ENCODE data around the gene ALDH1A2.

ALDH1A2 gene

DNA sequence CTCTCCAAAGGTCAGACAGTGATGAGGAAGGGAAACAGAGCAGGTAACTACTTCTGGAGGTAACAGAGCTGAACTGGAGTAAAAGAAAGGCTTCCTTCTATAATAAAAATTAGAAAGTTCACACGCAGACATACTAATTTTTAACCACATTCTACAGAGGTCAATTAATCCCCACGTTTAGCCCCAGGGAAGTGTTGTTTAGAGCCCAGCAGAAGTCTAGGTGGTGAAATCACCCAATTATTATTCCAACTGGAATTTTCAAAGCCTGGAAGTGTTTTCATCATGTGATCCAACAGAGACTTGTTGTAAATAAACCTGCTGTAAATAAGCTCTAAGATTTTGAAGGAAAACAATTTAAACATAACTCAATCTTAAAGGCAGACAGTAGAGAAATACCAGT is 6.8 kb downstream of the ALDH1A2 start:
- Histone ChIP-seq H3K27ac (ENCODE audit: insufficient read depth, low read length, poor library complexity, severe bottlenecking) (no peak overlapping the region), H3K4me1 (ENCODE audit: control insufficient read depth, insufficient read depth, low read length, poor library complexity, severe bottlenecking) (no peaks in the 10 kb centered on the region), H3K9me3 (ENCODE audit: control insufficient read depth, low read length) (no peaks in the 10 kb centered on the region), H3K4me3 (ENCODE audit: insufficient read depth, low read depth, low read length, poor library complexity, severe bottlenecking) (no peak overlapping the region), H3K36me3 (ENCODE audit: control insufficient read depth, insufficient read depth, low read length) (no peaks in the 10 kb centered on the region), H3K27me3 (replicated peaks; ENCODE audit: control insufficient read depth, insufficient read depth, low read length, poor library complexity, severe bottlenecking) (peaks cover 7% of the 10 kb centered on the region)
- DNase-seq = no peak

DNA sequence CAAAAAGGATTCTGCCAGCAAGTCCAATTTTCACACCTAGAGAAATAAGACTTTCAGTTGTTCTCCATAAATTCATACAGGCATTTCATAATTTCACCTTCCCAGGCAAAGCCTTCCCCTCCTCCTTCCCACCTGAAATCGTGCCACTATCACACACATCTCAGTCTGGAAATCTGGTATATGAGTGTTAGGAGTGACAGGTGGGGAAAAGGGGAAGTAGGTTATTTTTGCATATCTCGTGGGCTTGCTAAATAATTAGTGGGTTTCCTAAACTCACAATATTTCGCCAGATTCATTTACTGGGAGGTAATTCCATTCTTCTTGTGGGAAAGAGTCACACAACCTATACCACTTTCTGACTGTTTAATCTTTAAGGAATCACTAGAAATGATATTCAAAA is 7.4 kb downstream of the ALDH1A2 start:
- H3K4me3 ChIP-seq (ENCODE audit: insufficient read depth, low read depth, low read length, poor library complexity, severe bottlenecking) = no peak overlapping the region
- no peak for DNase-seq
- H3K27ac ChIP-seq (ENCODE audit: insufficient read depth, low read length, poor library complexity, severe bottlenecking) = no peak overlapping the region
- no peaks in the 10 kb centered on the region for H3K9me3 ChIP-seq (ENCODE audit: control insufficient read depth, low read length)
- no peaks in the 10 kb centered on the region for H3K4me1 ChIP-seq (ENCODE audit: control insufficient read depth, insufficient read depth, low read length, poor library complexity, severe bottlenecking)
- H3K36me3 ChIP-seq (ENCODE audit: control insufficient read depth, insufficient read depth, low read length) = no peaks in the 10 kb centered on the region
- H3K27me3 ChIP-seq (replicated peaks; ENCODE audit: control insufficient read depth, insufficient read depth, low read length, poor library complexity, severe bottlenecking) = peaks cover 7% of the 10 kb centered on the region

DNA sequence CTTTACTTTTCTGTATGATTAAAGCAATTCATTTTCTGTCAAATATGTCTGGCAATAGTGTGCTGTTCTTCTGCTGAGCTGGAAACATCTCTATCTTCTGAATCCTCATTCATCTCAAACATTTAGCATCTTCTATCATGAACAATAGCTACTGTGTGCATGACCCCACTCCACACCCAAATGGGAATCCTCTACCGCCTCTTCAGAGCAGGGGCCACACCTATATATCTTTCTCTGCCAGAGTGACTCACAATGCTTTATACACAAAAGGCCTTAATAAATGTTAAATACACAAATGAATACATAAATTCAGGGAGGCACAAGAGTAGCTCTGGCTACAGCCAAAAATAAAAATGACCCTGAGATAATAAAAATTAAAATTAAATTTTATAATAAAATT is 8.0 kb downstream of the ALDH1A2 start:
- Histone ChIP-seq H3K36me3 (ENCODE audit: control insufficient read depth, insufficient read depth, low read length) (no peaks in the 10 kb centered on the region), H3K9me3 (ENCODE audit: control insufficient read depth, low read length) (no peaks in the 10 kb centered on the region), H3K27me3 (replicated peaks; ENCODE audit: control insufficient read depth, insufficient read depth, low read length, poor library complexity, severe bottlenecking) (peaks cover 7% of the 10 kb centered on the region), H3K4me1 (ENCODE audit: control insufficient read depth, insufficient read depth, low read length, poor library complexity, severe bottlenecking) (no peaks in the 10 kb centered on the region), H3K4me3 (ENCODE audit: insufficient read depth, low read depth, low read length, poor library complexity, severe bottlenecking) (no peak overlapping the region), H3K27ac (ENCODE audit: insufficient read depth, low read length, poor library complexity, severe bottlenecking) (no peak overlapping the region)
- DNase-seq = no peak

- H3K36me3 ChIP-seq (ENCODE audit: control insufficient read depth, insufficient read depth, low read length) = no peaks in the 10 kb centered on the region
- no peaks in the 10 kb centered on the region for H3K4me1 ChIP-seq (ENCODE audit: control insufficient read depth, insufficient read depth, low read length, poor library complexity, severe bottlenecking)
- H3K9me3 ChIP-seq (ENCODE audit: control insufficient read depth, low read length) = no peaks in the 10 kb centered on the region
- no peak overlapping the region for H3K4me3 ChIP-seq (ENCODE audit: insufficient read depth, low read depth, low read length, poor library complexity, severe bottlenecking)
- no peak for DNase-seq
- peaks cover 7% of the 10 kb centered on the region for H3K27me3 ChIP-seq (replicated peaks; ENCODE audit: control insufficient read depth, insufficient read depth, low read length, poor library complexity, severe bottlenecking)
- no peak overlapping the region for H3K27ac ChIP-seq (ENCODE audit: insufficient read depth, low read length, poor library complexity, severe bottlenecking)
Measured at GRCh38 chr15:58056015-58056414, 9.5 kb downstream of the ALDH1A2 start.

DNA sequence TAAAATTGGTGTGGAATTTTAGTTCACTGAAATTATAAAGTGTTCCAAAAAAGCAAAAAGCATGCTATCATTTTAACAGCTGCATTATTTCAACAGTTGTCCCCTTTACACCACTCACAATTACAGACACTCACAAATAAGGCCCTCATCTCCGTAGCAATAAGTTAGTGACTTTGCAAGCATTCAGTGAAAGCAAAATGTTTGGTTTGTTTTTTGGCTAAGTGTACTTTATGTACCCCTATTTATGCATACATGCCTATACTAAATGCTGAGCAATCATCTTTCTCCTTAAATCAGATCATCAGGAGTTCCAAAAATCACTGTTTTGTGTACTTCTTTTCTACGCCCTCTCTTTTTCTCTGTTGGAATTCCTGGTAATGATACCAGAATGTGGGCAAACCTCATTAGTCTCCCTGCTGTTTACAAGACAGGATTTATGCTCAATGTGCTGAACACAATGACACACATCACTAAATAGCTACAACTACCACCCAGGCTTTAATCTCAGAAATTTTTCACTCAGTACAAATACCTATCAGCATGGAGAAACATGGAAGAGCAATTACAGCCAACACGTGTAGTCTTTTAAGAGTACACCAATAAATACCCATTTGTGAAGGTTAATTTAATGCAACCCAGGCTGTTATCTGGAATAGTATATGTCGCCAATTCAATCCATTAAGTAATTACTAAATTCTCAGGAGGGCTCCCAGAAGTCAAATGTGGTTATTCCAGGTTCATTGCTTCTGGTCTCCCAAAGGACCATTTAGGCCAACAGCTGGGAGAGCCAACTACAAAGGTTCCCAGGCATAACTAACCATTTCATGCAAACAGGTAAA is 12.0 kb downstream of the ALDH1A2 start:
- H3K4me3 ChIP-seq (ENCODE audit: insufficient read depth, low read depth, low read length, poor library complexity, severe bottlenecking) = no peak overlapping the region
- no peaks in the 10 kb centered on the region for H3K4me1 ChIP-seq (ENCODE audit: control insufficient read depth, insufficient read depth, low read length, poor library complexity, severe bottlenecking)
- no peak overlapping the region for H3K27ac ChIP-seq (ENCODE audit: insufficient read depth, low read length, poor library complexity, severe bottlenecking)
- H3K27me3 ChIP-seq (replicated peaks; ENCODE audit: control insufficient read depth, insufficient read depth, low read length, poor library complexity, severe bottlenecking) = peaks cover 7% of the 10 kb centered on the region
- no peak for DNase-seq
- H3K9me3 ChIP-seq (ENCODE audit: control insufficient read depth, low read length) = no peaks in the 10 kb centered on the region
- H3K36me3 ChIP-seq (ENCODE audit: control insufficient read depth, insufficient read depth, low read length) = no peaks in the 10 kb centered on the region

GRCh38 chr15:58052334-58052733 is 13.2 kb downstream of the ALDH1A2 start:
- Histone ChIP-seq H3K27ac (ENCODE audit: insufficient read depth, low read length, poor library complexity, severe bottlenecking) (no peak overlapping the region), H3K27me3 (replicated peaks; ENCODE audit: control insufficient read depth, insufficient read depth, low read length, poor library complexity, severe bottlenecking) (peaks cover 7% of the 10 kb centered on the region), H3K4me3 (ENCODE audit: insufficient read depth, low read depth, low read length, poor library complexity, severe bottlenecking) (no peak overlapping the region), H3K4me1 (ENCODE audit: control insufficient read depth, insufficient read depth, low read length, poor library complexity, severe bottlenecking) (no peaks in the 10 kb centered on the region), H3K36me3 (ENCODE audit: control insufficient read depth, insufficient read depth, low read length) (no peaks in the 10 kb centered on the region), H3K9me3 (ENCODE audit: control insufficient read depth, low read length) (no peaks in the 10 kb centered on the region)
- DNase-seq = no peak

GRCh38 chr15:58049520-58050227 is 15.8 kb downstream of the ALDH1A2 start:
- H3K36me3 ChIP-seq (ENCODE audit: control insufficient read depth, insufficient read depth, low read length) = no peaks in the 10 kb centered on the region
- no peak overlapping the region for H3K27ac ChIP-seq (ENCODE audit: insufficient read depth, low read length, poor library complexity, severe bottlenecking)
- no peak overlapping the region for H3K4me3 ChIP-seq (ENCODE audit: insufficient read depth, low read depth, low read length, poor library complexity, severe bottlenecking)
- H3K4me1 ChIP-seq (ENCODE audit: control insufficient read depth, insufficient read depth, low read length, poor library complexity, severe bottlenecking) = no peaks in the 10 kb centered on the region
- H3K9me3 ChIP-seq (ENCODE audit: control insufficient read depth, low read length) = no peaks in the 10 kb centered on the region
- no peak for DNase-seq
- H3K27me3 ChIP-seq (replicated peaks; ENCODE audit: control insufficient read depth, insufficient read depth, low read length, poor library complexity, severe bottlenecking) = peaks cover 7% of the 10 kb centered on the region

GRCh38 chr15:58048261-58048660 is 17.2 kb downstream of the ALDH1A2 start:
- H3K27ac ChIP-seq (ENCODE audit: insufficient read depth, low read length, poor library complexity, severe bottlenecking) = no peak overlapping the region
- no peak overlapping the region for H3K4me3 ChIP-seq (ENCODE audit: insufficient read depth, low read depth, low read length, poor library complexity, severe bottlenecking)
- H3K27me3 ChIP-seq (replicated peaks; ENCODE audit: control insufficient read depth, insufficient read depth, low read length, poor library complexity, severe bottlenecking) = peaks cover 7% of the 10 kb centered on the region
- no peaks in the 10 kb centered on the region for H3K4me1 ChIP-seq (ENCODE audit: control insufficient read depth, insufficient read depth, low read length, poor library complexity, severe bottlenecking)
- no peak for DNase-seq
- no peaks in the 10 kb centered on the region for H3K36me3 ChIP-seq (ENCODE audit: control insufficient read depth, insufficient read depth, low read length)
- H3K9me3 ChIP-seq (ENCODE audit: control insufficient read depth, low read length) = no peaks in the 10 kb centered on the region

DNA sequence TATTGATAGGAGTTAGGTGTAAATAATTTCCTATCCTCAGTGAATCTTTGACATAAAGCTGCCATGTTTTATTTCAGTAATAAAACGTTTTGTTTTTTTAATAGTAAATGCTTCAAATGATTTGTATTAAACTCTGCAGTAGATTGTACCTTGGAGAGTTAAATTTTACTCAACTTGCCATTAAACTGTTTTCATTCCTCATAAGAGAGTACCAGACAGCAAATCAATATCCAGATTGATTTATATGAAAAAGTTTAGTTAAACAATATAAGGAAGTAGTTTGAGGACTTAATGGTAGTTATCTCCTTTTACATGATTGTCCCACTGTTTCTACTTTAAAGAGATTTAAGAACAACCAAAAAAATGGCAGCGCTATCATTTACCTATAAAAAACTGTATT is 18.4 kb downstream of the ALDH1A2 start:
- H3K27ac ChIP-seq (ENCODE audit: insufficient read depth, low read length, poor library complexity, severe bottlenecking) = no peak overlapping the region
- H3K9me3 ChIP-seq (ENCODE audit: control insufficient read depth, low read length) = no peaks in the 10 kb centered on the region
- DNase-seq = no peak
- H3K27me3 ChIP-seq (replicated peaks; ENCODE audit: control insufficient read depth, insufficient read depth, low read length, poor library complexity, severe bottlenecking) = peaks cover 10% of the 10 kb centered on the region
- H3K4me3 ChIP-seq (ENCODE audit: insufficient read depth, low read depth, low read length, poor library complexity, severe bottlenecking) = no peak overlapping the region
- H3K36me3 ChIP-seq (ENCODE audit: control insufficient read depth, insufficient read depth, low read length) = no peaks in the 10 kb centered on the region
- no peaks in the 10 kb centered on the region for H3K4me1 ChIP-seq (ENCODE audit: control insufficient read depth, insufficient read depth, low read length, poor library complexity, severe bottlenecking)

GRCh38 chr15:58046467-58046866 is 19.0 kb downstream of the ALDH1A2 start:
- peaks cover 10% of the 10 kb centered on the region for H3K27me3 ChIP-seq (replicated peaks; ENCODE audit: control insufficient read depth, insufficient read depth, low read length, poor library complexity, severe bottlenecking)
- no peaks in the 10 kb centered on the region for H3K4me1 ChIP-seq (ENCODE audit: control insufficient read depth, insufficient read depth, low read length, poor library complexity, severe bottlenecking)
- H3K27ac ChIP-seq (ENCODE audit: insufficient read depth, low read length, poor library complexity, severe bottlenecking) = no peak overlapping the region
- no peak for DNase-seq
- H3K9me3 ChIP-seq (ENCODE audit: control insufficient read depth, low read length) = no peaks in the 10 kb centered on the region
- H3K4me3 ChIP-seq (ENCODE audit: insufficient read depth, low read depth, low read length, poor library complexity, severe bottlenecking) = no peak overlapping the region
- no peaks in the 10 kb centered on the region for H3K36me3 ChIP-seq (ENCODE audit: control insufficient read depth, insufficient read depth, low read length)

Data from effector memory CD4-positive, alpha-beta T cell (primary cell).